Measurements from ENCODE around the gene CTXND2.
A peak's percentile ranks its signal among the peaks of the same experiment; 100 is the strongest.

DNA sequence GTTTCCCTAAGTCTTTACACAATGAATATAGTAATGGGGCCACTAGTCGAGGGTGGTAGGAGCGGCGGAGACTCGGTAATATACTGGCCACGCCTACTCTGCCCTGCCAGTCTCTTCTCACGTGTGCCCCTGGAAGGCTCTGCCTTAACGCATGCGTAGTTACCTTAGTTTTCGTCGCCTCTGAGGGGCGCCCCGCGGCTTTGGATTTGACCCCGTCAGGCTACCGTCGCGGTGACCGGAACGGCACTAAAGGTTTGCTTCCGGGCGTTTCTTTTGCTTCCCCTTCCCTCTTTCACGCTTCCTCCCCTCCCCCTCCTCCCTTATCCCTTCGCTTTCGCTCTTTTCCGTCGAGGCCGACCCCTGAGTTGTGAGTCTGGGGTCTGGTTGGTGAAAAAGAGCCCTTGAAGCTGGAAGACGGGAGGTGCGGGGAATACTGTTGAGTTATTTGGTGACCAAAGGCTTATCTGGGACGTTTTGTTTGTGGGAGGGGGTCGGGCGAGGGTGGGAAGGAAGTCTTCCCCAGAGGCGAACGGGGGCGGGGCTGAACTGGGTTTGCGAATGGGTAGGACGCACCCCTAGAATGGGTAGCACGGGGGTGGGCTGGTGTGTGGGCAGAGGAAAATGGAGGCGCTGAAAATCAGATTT lies 39.3 kb downstream of the CTXND2 start, which contains the start of gene SETDB1:
- TF ChIP-seq POLR2A (IDR thresholded peaks at IDR 0.05): peak in 1 of 4 donors; percentile 23
- TF ChIP-seq, protein P1, sequence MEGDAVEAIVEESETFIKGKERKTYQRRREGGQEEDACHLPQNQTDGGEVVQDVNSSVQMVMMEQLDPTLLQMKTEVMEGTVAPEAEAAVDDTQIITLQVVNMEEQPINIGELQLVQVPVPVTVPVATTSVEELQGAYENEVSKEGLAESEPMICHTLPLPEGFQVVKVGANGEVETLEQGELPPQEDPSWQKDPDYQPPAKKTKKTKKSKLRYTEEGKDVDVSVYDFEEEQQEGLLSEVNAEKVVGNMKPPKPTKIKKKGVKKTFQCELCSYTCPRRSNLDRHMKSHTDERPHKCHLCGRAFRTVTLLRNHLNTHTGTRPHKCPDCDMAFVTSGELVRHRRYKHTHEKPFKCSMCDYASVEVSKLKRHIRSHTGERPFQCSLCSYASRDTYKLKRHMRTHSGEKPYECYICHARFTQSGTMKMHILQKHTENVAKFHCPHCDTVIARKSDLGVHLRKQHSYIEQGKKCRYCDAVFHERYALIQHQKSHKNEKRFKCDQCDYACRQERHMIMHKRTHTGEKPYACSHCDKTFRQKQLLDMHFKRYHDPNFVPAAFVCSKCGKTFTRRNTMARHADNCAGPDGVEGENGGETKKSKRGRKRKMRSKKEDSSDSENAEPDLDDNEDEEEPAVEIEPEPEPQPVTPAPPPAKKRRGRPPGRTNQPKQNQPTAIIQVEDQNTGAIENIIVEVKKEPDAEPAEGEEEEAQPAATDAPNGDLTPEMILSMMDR (IDR thresholded peaks at IDR 0.05): peak in 2 of 6 experiments; percentile 14 to 52

All from esophagus squamous epithelium (tissue), 4 donors.